ENCODE results near the gene SLCO2A1.

DNA sequence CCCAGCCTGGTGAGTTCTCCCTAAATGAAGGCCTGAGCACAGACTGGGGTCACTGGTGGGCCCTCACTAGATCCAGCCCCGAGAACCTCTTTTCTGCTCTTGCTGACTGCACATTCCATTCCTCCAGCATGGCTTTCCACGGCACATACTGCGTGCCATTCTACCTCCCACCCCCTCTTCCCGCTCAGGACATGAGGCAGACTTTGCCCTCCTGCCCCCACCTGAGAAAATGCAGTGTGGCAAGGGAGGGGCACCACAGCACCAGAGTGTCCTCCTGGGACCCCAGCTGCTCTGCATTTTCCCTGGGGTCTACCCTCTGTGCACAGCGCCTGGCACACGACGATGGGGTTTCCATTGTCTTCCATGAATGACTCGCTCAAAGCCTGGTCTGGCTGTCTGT, 6.1 kb upstream of the SLCO2A1 start:
- TF ChIP-seq, protein P1, sequence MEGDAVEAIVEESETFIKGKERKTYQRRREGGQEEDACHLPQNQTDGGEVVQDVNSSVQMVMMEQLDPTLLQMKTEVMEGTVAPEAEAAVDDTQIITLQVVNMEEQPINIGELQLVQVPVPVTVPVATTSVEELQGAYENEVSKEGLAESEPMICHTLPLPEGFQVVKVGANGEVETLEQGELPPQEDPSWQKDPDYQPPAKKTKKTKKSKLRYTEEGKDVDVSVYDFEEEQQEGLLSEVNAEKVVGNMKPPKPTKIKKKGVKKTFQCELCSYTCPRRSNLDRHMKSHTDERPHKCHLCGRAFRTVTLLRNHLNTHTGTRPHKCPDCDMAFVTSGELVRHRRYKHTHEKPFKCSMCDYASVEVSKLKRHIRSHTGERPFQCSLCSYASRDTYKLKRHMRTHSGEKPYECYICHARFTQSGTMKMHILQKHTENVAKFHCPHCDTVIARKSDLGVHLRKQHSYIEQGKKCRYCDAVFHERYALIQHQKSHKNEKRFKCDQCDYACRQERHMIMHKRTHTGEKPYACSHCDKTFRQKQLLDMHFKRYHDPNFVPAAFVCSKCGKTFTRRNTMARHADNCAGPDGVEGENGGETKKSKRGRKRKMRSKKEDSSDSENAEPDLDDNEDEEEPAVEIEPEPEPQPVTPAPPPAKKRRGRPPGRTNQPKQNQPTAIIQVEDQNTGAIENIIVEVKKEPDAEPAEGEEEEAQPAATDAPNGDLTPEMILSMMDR (IDR thresholded peaks at IDR 0.05) = no peak
- TF ChIP-seq EZH2 (IDR thresholded peaks at IDR 0.05) = no peak

Data from neural progenitor cell (in vitro differentiated cells).